Activated naive CD8-positive, alpha-beta T cell (primary cell): ENCODE data around the gene KRT9.
"Not testable (repeated sequence)": the region's sequence is repeated elsewhere in the genome, so short reads cannot be mapped to it uniquely, and the experiment has no call there.

Source experiments
- H3K27ac Mint-ChIP-seq: one replicate; pipeline ENCODE4 v1.8.0; 2021; ENCODE audit warnings: mixed read lengths
- H3K27me3 Mint-ChIP-seq: one replicate; pipeline ENCODE4 v1.8.0; 2021; ENCODE audit warnings: mixed read lengths
- H3K36me3 Mint-ChIP-seq: one replicate; pipeline ENCODE4 v1.8.0; 2021; ENCODE audit warnings: mixed read lengths
- H3K4me1 Mint-ChIP-seq: one replicate; pipeline ENCODE4 v1.8.0; 2021; ENCODE audit warnings: low read depth, mixed read lengths
- H3K4me3 Mint-ChIP-seq: one replicate; pipeline ENCODE4 v1.8.0; 2021; ENCODE audit warnings: mild to moderate bottlenecking, mixed read lengths
- H3K9me3 Mint-ChIP-seq: one replicate; pipeline ENCODE4 v1.8.0; 2021; ENCODE audit warnings: low read depth, mixed read lengths

KRT9 gene

DNA sequence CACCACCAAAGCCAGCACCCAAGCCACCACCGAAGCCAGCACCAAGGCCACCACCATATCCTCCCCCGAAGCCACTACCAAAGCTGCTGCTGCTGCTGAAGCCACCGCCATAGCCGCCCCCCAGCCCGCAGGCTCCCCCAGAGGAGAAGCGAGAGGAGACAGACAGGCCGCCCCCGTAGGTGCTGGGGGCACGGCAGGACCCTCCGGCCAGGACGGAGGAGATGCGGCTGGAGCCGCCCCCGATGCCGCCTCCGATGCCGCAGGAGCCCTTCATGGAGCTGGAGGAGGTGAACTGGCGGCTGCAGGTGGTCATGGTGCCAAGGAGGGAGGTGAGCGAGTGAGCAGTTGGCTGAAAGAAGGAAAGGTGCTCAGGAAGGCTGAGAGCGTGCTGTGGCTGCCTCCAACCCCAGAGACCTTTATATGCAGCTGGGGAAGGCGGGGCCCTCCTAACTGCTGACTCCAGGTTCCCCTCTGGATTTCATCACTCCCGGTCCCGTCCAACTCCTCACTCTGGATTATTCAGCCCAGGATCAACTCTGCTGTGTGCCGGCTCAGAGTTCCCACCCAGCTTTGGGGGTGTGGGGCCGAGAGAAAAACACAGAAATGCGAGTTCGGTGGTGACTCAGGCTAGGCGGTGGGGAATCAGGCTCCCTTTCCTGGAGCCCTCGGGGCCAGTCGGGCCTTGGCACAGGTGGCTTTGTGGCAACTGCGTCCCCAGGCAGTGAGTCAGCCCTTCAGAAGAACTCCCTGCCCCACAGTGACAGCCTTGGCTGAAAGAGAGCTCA lies 40.7 kb upstream of the KRT9 start, which contains the start of gene KRT16:
Gene KRT16 (minus strand): TSS at position 392 of the 785 bp plus-strand sequence. CDS start 79 bp downstream, at position 313.
- not testable (repeated sequence) for H3K36me3 Mint-ChIP-seq, H3K4me3 Mint-ChIP-seq, H3K9me3 Mint-ChIP-seq, H3K27me3 Mint-ChIP-seq, H3K4me1 Mint-ChIP-seq, H3K27ac Mint-ChIP-seq

DNA sequence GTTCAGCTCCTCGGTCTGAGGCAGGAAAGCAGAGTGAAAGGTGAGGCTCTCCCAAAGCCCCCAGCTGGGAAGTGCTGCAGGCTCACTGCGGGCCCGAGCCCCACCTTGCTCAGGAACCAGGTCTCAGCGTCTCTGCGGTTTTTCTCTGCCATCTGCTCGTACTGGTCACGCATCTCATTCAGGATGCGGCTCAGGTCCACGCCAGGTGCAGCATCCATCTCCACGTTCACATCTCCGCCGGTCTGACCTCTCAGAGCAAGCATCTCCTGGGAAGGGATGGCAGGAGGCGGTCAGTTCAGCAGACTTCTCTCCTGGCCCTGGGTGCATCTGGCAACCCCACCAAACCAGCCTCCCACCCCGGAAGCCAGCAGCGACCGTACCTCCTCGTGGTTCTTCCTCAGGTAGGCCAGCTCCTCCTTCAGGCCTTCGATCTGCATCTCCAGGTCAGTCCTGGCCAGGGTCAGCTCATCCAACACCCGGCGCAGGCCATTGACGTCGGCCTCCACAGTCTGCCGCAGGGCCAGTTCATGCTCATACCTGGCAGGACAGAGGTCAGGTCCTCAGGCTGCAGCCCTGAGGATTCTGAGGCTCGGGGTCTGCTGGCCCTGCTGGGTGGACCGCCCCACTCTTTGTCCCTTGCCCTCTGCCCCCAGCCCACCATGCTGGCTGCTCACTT lies 39.2 kb upstream of the KRT9 start:
- H3K4me1 Mint-ChIP-seq, result no peaks in the 10 kb centered on the region
- no peak overlapping the region for H3K4me3 Mint-ChIP-seq
- H3K36me3 Mint-ChIP-seq, result peaks cover 8% of the 10 kb centered on the region
- peaks cover 16% of the 10 kb centered on the region for H3K27me3 Mint-ChIP-seq
- H3K27ac Mint-ChIP-seq, result no peak overlapping the region
- peaks cover 10% of the 10 kb centered on the region for H3K9me3 Mint-ChIP-seq

DNA sequence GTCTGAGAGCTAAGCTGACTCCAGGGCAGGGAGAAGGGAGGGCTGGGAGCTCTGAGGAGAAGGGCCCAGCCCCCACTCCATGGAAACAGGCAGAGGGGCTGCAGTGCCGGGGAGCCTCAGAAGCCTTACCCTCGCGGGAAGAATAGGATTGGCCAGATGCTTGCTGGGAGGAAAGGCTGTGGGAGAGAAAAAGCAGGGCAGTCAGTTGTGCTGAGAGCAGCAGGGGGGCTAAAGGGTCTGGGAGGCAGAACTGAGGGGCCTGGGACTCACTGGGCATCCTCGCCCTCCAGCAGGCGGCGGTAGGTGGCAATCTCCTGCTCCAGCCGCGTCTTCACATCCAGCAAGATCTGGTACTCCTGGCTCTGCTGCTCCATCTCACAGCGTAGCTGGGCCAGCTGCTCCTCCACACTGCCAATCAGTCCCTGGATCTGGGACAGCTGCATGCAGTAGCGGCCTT lies 38.2 kb upstream of the KRT9 start:
- H3K4me1 Mint-ChIP-seq, H3K4me3 Mint-ChIP-seq, H3K27ac Mint-ChIP-seq: not testable (repeated sequence)
- Mint-ChIP-seq H3K9me3 (peaks cover 14% of the 10 kb centered on the region), H3K27me3 (peaks cover 20% of the 10 kb centered on the region), H3K36me3 (peaks cover 11% of the 10 kb centered on the region)

DNA sequence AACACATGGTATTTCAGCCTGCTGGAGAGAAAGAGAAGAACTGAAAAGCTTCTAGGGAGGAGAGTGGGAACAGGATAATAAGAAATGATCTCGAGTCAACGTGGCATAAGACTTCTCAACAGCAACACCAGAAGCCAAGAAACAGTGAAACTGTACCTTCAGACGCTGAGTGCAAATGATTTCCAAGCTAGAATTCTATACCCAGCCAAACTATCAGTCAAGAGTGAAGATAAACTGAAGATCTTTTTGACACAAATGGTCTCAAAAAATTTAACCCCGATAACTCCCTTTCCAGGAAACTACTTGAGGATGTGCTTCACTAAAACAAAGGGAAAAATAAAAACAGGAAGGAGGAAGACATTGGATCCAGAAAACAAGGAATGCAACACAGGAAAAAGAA lies 35.1 kb upstream of the KRT9 start:
- not testable (repeated sequence) for H3K4me3 Mint-ChIP-seq, H3K4me1 Mint-ChIP-seq, H3K27ac Mint-ChIP-seq
- Mint-ChIP-seq H3K27me3 (peaks cover 27% of the 10 kb centered on the region), H3K36me3 (peaks cover 11% of the 10 kb centered on the region), H3K9me3 (peaks cover 14% of the 10 kb centered on the region)

DNA sequence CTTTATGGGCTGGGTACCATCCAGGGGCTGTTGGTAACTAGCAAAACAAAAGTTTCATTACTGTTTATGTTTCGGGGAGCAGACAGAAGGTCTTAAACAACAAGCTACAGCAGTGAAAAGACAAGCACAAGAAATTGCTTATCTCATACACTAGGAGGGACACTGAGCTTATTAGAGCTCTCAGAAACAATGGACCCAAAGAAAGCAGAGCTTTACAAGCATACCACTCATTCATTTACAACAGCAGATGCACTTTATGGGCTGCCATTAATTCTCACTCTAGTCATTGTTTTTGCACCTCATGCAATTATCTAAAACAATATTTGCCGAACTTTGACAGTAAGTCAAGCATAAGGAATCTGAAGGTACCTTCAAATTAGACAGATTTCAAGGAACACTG lies 30.7 kb upstream of the KRT9 start:
- Mint-ChIP-seq H3K4me3 (no peak overlapping the region), H3K4me1 (no peaks in the 10 kb centered on the region), H3K36me3 (peaks cover 11% of the 10 kb centered on the region), H3K9me3 (peaks cover 14% of the 10 kb centered on the region), H3K27ac (no peak overlapping the region), H3K27me3 (peaks cover 21% of the 10 kb centered on the region)

DNA sequence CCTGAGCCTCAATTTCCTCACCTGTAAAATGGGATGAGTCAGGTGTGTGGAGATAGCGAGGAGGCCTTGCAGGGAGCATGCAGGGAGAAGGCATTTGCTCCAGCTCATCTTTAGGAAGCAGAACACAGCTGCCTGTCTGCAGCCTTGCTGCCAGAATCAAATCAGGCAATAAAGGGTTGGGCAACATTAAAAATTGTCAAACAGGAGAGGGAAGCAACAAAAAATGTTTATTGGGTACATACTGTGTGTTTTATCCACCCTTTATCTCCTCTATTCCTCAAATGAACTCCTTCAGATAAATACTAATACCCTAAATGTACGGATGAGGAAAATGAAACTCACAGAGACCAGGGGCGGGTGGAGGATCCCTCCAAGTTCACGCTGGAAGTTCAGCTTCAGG lies 28.5 kb upstream of the KRT9 start:
- Mint-ChIP-seq H3K36me3 (no peaks in the 10 kb centered on the region), H3K4me1 (no peaks in the 10 kb centered on the region), H3K4me3 (no peak overlapping the region), H3K9me3 (no peaks in the 10 kb centered on the region), H3K27ac (no peak overlapping the region), H3K27me3 (peaks cover 8% of the 10 kb centered on the region)

DNA sequence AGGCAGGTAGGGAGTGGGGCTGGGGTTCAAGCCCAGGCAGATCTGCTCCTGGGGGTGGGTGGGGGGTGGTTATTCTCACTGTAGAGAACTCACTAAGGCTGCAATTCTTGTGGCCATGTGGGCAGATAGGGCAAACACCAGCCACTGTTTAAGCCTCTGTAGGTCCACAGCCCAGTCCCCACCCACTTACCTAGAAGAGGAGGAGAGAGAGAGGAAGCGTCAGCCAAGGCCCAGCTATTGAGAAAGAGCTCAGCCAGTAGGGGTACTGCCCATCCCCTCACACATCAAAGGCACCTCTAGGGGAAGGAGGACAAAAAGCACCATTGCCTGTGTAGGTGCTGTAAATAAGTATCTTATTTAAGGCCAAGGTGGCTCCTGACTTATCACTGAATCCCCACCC lies 27.8 kb upstream of the KRT9 start:
- no peaks in the 10 kb centered on the region for H3K9me3 Mint-ChIP-seq
- H3K4me3 Mint-ChIP-seq, result no peak overlapping the region
- peaks cover 3% of the 10 kb centered on the region for H3K27me3 Mint-ChIP-seq
- no peaks in the 10 kb centered on the region for H3K36me3 Mint-ChIP-seq
- no peaks in the 10 kb centered on the region for H3K4me1 Mint-ChIP-seq
- H3K27ac Mint-ChIP-seq, result no peak overlapping the region

DNA sequence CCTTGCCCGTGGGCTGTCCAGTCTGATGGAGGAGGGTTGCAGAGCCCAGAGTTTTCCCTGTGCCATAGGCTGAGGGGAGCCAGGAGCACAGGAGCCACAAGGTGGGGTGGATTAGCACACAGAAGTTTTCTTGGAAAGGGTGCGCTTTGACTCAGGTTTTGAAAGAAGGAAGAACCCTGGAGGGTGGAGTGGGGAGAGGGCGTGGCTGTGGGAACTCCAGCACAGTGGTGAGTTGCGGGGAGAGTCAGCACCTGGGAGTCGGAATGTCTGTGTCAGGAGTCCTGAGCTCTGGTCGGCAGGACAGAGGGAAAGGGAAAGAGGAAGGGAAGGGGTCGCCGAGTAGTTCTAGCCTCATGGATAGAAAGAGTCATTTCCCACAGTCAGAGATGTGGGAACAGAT lies 23.7 kb upstream of the KRT9 start:
- no peaks in the 10 kb centered on the region for H3K4me1 Mint-ChIP-seq
- H3K27me3 Mint-ChIP-seq, result no peaks in the 10 kb centered on the region
- no peaks in the 10 kb centered on the region for H3K9me3 Mint-ChIP-seq
- no peak overlapping the region for H3K27ac Mint-ChIP-seq
- H3K4me3 Mint-ChIP-seq, result no peak overlapping the region
- H3K36me3 Mint-ChIP-seq, result no peaks in the 10 kb centered on the region

DNA sequence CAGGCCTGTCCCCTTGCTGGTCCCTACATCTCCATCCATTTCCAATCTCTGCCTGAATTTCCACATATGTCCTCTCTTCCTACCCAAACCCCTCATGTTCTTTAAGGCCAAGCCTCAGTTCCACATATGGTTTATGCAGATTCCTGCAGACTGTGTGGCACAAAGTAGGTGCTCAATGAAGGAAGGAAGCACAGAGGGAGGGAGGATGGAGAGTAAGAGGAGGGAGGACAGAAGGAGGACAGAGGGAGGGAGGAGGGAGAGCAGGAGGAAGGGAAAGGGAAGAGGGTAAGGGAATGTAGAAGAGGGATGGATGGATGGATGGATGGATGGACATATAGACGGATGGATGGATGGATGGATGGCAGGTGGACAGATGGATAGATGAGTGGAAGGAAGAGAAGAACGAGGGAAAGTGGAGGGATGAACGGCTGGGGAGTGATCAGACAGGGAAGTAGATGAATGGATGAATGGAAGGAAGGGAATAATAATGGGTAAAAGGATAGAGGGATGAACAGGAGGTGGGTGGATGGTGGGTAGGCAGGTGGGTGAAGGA lies 22.6 kb upstream of the KRT9 start:
- H3K36me3 Mint-ChIP-seq, result no peaks in the 10 kb centered on the region
- no peak overlapping the region for H3K27ac Mint-ChIP-seq
- H3K4me3 Mint-ChIP-seq, result no peak overlapping the region
- peaks cover 2% of the 10 kb centered on the region for H3K27me3 Mint-ChIP-seq
- H3K4me1 Mint-ChIP-seq, result no peaks in the 10 kb centered on the region
- no peaks in the 10 kb centered on the region for H3K9me3 Mint-ChIP-seq

DNA sequence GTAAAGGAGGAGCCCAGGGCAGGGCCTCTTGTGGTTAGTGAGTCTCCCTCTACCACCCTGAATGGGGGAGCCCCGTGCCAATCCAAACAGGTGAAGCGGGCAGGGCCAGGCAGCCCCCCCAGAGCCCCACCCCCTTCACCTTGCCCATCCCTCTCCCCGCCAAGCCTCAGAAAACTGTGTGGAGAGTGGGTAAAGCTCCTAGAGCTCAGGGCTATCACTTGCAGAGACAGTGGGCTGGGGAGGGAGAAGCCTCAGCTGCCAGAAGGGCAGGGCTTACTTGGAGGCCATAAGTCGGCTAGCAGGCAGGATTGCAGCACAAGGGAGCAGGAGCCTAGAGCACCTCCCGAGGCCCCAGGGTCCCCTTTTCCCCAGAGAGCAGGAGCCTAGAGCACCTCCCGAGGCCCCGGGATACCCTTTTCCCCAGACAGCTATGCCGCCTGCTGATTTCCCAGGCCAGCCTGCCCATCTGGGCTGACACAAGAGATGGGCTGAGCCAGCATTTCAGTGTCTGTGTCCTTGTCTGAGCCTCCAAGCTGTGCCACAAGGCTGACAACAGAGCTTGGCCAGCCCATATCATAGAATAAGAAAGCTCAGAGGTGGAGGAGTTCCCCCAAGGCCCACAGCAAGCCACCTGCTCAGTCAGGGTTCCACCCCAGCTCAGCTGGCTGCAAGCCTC lies 21.6 kb upstream of the KRT9 start:
- H3K27me3 Mint-ChIP-seq, result peaks cover 2% of the 10 kb centered on the region
- no peaks in the 10 kb centered on the region for H3K4me1 Mint-ChIP-seq
- no peaks in the 10 kb centered on the region for H3K9me3 Mint-ChIP-seq
- H3K4me3 Mint-ChIP-seq, result no peak overlapping the region
- H3K27ac Mint-ChIP-seq, result no peak overlapping the region
- no peaks in the 10 kb centered on the region for H3K36me3 Mint-ChIP-seq

DNA sequence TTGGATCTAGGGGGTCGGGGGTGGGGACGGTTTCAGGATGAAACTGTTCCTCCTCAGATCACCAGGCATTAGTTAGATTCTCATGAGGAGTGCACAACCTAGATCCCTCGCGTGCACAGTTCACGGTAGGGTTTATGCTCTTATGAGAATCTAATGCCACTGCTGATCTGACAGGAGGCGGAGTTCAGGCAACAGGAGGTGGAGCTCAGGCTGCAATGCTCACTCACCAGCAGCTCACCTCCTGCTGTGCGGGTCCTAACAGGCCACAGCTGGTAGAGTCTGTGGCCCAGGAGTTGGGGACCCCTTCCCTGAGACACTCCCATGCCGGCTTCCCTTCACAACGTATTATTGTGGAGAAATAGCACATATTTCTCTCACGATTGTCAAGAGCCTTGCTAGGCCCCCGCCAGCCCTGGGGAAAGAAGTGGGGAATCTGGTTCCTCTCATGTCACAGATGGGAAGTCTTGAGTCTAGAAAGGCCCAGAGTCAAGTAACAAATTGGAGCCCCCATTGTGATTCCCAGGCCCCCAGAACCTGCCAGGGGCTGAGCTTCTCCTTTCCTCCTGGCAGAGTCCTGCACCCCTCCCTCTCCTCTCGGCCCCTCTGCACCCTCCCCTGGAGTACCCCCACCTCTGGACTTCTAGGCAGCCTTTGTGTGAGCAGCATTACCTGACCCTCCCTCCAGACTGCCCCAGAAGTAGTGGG lies 20.9 kb upstream of the KRT9 start:
- H3K9me3 Mint-ChIP-seq, result no peaks in the 10 kb centered on the region
- H3K27ac Mint-ChIP-seq, result no peak overlapping the region
- H3K36me3 Mint-ChIP-seq, result no peaks in the 10 kb centered on the region
- H3K4me3 Mint-ChIP-seq, result no peak overlapping the region
- H3K27me3 Mint-ChIP-seq, result peaks cover 2% of the 10 kb centered on the region
- no peaks in the 10 kb centered on the region for H3K4me1 Mint-ChIP-seq

DNA sequence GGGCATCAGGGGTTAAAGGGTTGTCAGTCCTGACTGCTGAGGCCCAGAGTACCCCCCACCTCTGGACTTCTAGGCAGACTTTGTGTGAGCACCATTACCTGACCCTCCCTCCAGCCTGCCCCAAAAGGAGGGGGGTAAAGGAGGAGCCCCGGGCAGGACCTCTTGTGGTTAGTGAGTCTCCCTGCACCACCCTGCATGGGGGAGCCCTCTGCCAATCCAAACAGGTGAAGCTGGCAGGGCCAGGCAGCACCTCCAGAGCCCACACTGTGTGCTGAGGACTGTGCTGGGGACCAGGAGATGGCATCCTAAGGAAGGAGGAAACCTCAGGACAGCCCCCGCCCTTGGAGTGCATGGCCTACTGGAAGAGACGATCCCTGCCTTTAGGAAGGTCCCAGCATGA lies 17.4 kb upstream of the KRT9 start:
- H3K36me3 Mint-ChIP-seq, result no peaks in the 10 kb centered on the region
- no peak overlapping the region for H3K27ac Mint-ChIP-seq
- H3K4me1 Mint-ChIP-seq, result no peaks in the 10 kb centered on the region
- H3K4me3 Mint-ChIP-seq, result no peak overlapping the region
- peaks cover 2% of the 10 kb centered on the region for H3K27me3 Mint-ChIP-seq
- H3K9me3 Mint-ChIP-seq, result no peaks in the 10 kb centered on the region

DNA sequence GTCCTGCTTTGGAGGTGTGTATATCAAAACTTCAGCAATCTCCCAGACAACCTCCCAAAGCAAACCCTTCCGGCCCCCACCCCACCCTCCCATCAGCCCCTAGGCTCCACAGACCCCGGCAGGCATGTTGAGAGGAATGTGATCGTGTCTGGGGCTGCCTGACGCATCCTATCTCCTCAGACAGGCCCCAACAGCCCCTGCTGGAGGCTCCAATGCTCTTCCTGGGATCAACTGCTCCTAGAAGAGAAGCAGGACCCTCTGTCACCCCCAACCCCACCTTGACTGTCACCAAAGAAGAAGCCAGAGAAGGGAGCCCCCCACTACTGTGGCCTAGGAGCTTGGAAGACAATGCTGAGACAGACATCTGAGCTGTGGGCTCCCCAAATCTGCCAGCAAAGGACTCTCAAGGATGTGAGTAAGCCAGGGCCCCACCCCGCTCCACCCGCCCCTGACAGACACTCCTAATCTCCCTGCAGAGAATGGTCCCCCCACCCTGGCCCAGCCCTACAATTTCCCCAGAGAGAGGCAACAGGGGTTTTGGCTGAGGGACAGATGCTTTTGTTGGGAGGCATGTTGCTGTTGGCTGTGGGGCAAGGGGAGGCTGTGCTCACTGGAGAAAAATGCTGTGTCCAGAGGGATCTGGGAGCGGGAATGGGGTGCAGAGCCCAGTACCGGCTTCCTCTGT lies 16.4 kb upstream of the KRT9 start:
- H3K4me1 Mint-ChIP-seq, result no peaks in the 10 kb centered on the region
- H3K4me3 Mint-ChIP-seq, result no peak overlapping the region
- H3K36me3 Mint-ChIP-seq, result no peaks in the 10 kb centered on the region
- no peak overlapping the region for H3K27ac Mint-ChIP-seq
- H3K27me3 Mint-ChIP-seq, result peaks cover 6% of the 10 kb centered on the region
- H3K9me3 Mint-ChIP-seq, result no peaks in the 10 kb centered on the region

DNA sequence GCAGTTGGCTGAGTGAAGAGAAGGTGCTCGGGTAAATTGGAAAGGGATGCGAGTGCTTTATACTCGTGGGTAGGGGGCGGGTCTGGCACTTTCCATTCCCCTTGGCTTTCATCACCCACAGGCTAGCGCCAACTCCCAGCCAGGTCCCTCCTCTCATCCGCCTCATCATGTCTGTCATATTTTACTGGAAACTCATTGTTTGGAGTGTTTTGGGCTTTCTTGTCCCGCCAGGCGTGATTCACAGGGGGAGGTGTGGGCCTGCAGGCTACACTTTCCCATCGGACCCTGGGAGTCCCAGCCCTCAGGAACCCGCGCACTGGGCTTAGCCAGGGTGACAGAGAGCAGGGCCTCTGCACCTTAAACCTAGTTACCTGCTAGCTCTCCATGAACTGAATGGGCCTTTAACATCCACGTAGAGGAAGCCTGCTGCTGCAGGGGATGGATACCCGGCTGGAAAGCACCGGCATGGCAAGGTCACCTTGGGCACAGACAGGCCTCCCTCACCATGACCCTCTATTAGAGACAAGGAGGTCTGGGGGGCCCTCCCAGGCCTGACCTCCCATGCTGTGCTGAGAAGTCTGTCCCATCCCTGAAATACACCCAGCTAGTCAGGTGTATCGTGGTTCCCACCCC lies 15.1 kb upstream of the KRT9 start, which contains the start of gene KRT14:
Gene KRT14 (minus strand): TSS at position 33 of the 633 bp plus-strand sequence. CDS start 61 bp downstream, outside the sequence.
- Mint-ChIP-seq H3K27ac (no peak within 1 kb of the TSS), H3K27me3 (peaks cover 8% of the 10 kb centered on the region), H3K4me3 (no peak within 1 kb of the TSS), H3K4me1 (no peaks in the 10 kb centered on the region), H3K36me3 (no peaks in the 10 kb centered on the region), H3K9me3 (no peaks in the 10 kb centered on the region)
